Mesendoderm (in vitro differentiated cells): ENCODE results near the gene KDM1B.
"Not testable (repeated sequence)": the region's sequence is repeated elsewhere in the genome, so short reads cannot be mapped to it uniquely, and the experiment has no call there.

Experiments used
- DNase-seq: peaks from one replicate; pipeline ENCODE4 v3.0.0; 2013
- H2AK5ac ChIP-seq: 2 replicates; pipeline ENCODE4 v1.6.1; 2013; ENCODE audit warnings: low read length, inconsistent platforms
- H2BK120ac ChIP-seq: 2 replicates; pipeline ENCODE4 v1.6.1; 2013; ENCODE audit warnings: low read depth, mild to moderate bottlenecking, low read length, moderate library complexity, mixed read lengths
- H2BK15ac ChIP-seq: replicated peaks from 2 replicates; pipeline ENCODE4 v1.6.1; 2013; ENCODE audit warnings: low read depth, mild to moderate bottlenecking, moderate library complexity
- H2BK5ac ChIP-seq: 2 replicates; pipeline ENCODE4 v1.6.1; 2013; ENCODE audit warnings: low read length, inconsistent platforms
- H3K18ac ChIP-seq: 2 replicates; pipeline ENCODE4 v1.6.1; 2013; ENCODE audit warnings: mild to moderate bottlenecking, low read length, mixed read lengths
- H3K23ac ChIP-seq: one replicate; pipeline ENCODE4 v1.6.1; 2013; ENCODE audit warnings: low read length
- H3K27ac ChIP-seq: 2 replicates; pipeline ENCODE4 v1.5.1; 2013; ENCODE audit warnings: low read depth, mild to moderate bottlenecking, inconsistent platforms, low read length, moderate library complexity
- H3K27me3 ChIP-seq: 2 replicates; pipeline ENCODE4 v1.6.1; 2013; ENCODE audit warnings: low read length, control low read depth, mild to moderate bottlenecking, inconsistent platforms; ENCODE audit not compliant: insufficient read depth, poor library complexity
- H3K36me3 ChIP-seq: 2 replicates; pipeline ENCODE4 v1.6.1; 2013; ENCODE audit warnings: low read length, inconsistent platforms; ENCODE audit not compliant: control insufficient read depth, insufficient read depth
- H3K4ac ChIP-seq: one replicate; pipeline ENCODE4 v1.6.1; 2013; ENCODE audit warnings: low read depth, mild to moderate bottlenecking, low read length, moderate library complexity
- H3K4me1 ChIP-seq: 2 replicates; pipeline ENCODE4 v1.6.1; 2013; ENCODE audit warnings: low read depth, low read length, inconsistent platforms; ENCODE audit not compliant: control insufficient read depth
- H3K4me2 ChIP-seq: 2 replicates; pipeline ENCODE4 v1.6.1; 2013; ENCODE audit warnings: low read length
- H3K4me3 ChIP-seq: 2 replicates; pipeline ENCODE4 v1.5.1; 2013; ENCODE audit warnings: mild to moderate bottlenecking, low read length
- H3K56ac ChIP-seq: one replicate; pipeline ENCODE4 v1.6.1; 2013; ENCODE audit warnings: low read length
- H3K79me1 ChIP-seq: 2 replicates; pipeline ENCODE4 v1.6.1; 2013; ENCODE audit warnings: low read length, inconsistent platforms
- H3K79me2 ChIP-seq: 2 replicates; pipeline ENCODE4 v1.6.1; 2013; ENCODE audit warnings: mild to moderate bottlenecking, low read length; ENCODE audit not compliant: control insufficient read depth, insufficient read depth
- H3K9ac ChIP-seq: 2 replicates; pipeline ENCODE4 v1.6.1; 2013; ENCODE audit warnings: low read length, inconsistent platforms
- H4K5ac ChIP-seq: one replicate; pipeline ENCODE4 v1.6.1; 2013; ENCODE audit warnings: low read length
- H4K8ac ChIP-seq: one replicate; pipeline ENCODE4 v1.6.1; 2013; ENCODE audit warnings: low read depth, mild to moderate bottlenecking, control low read depth, low read length, moderate library complexity
- WGBS: extraction: QIAGEN DNeasy Blood & Tissue Kit; methylation state at CpG from one replicate; pipeline ENCODE4 v1.1.7; 2013; ENCODE audit warnings: low lambda C conversion rate, missing lambda C conversion rate; ENCODE audit not compliant: insufficient coverage; ENCODE audit errors: extremely low coverage; 5-methylcytosine and 5-hydroxymethylcytosine counted together

KDM1B gene

DNA sequence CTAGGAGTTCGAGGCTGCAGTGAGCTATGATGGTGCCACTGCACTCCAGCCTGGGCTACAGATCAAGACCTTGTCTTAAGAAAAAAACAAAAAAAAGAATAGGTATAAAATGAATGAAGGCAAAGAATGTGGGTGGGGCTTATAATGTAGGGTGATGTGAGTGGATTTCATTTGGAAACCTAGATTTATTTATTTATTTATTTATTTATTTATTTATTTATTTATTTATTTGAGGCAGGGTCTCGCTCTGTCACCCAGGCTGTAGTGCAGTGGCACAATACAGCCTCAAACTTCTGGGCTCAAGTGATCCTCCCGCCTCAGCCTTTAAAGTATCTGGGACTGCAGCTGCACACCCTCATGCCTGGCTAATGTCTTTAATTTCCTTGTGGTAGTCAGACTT lies 3.8 kb upstream of the KDM1B start:
- H4K8ac ChIP-seq, H3K4me1 ChIP-seq, H3K27ac ChIP-seq, H3K4me3 ChIP-seq, H3K27me3 ChIP-seq, H3K56ac ChIP-seq, H3K9ac ChIP-seq, H3K4me2 ChIP-seq, H3K36me3 ChIP-seq, H3K79me1 ChIP-seq, H3K79me2 ChIP-seq, DNase-seq, H2BK15ac ChIP-seq, H2BK120ac ChIP-seq, H3K23ac ChIP-seq, H2AK5ac ChIP-seq, H3K18ac ChIP-seq, H2BK5ac ChIP-seq, H3K4ac ChIP-seq, H4K5ac ChIP-seq: not testable (repeated sequence)
- no CpG with 5 or more reads among the region's 3 CpGs for WGBS

DNA sequence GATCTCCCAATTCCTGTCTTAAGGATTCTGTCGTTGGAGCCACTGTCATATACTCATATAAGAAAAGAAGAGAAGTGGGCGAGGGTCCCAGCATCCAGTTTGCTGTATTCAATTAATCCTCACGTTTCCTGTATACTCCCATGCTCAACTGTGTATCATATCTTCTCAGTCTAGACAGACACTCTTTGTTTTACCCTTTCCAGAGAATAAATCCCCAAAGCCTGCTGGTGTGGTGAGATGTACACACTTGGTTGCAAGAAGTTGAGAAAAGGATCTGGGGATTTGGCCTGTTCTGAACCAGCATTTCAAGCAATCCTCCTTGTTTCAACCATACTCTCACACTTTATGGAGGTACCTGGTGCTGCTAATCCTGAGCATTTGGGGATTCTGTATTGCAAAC lies 3.4 kb upstream of the KDM1B start:
- Histone ChIP-seq H3K36me3 (no peaks in the 10 kb centered on the region), H2BK120ac (no peak overlapping the region), H3K4me2 (no peak overlapping the region), H3K79me2 (no peaks in the 10 kb centered on the region), H4K8ac (peak overlapping the region; percentile 65), H3K27ac (no peak overlapping the region), H2AK5ac (no peak overlapping the region), H3K23ac (peak overlapping the region; percentile 69), H3K56ac (no peak overlapping the region), H3K4me3 (no peak overlapping the region), H2BK15ac (no peak overlapping the region), H3K4me1 (peaks cover 3% of the 10 kb centered on the region), H3K79me1 (no peaks in the 10 kb centered on the region), H3K18ac (no peak overlapping the region), H4K5ac (no peak overlapping the region), H3K4ac (no peak overlapping the region), H3K9ac (no peak overlapping the region), H3K27me3 (no peaks in the 10 kb centered on the region), H2BK5ac (no peak overlapping the region)
- no CpG with 5 or more reads among the region's 3 CpGs for WGBS
- DNase-seq = no peak

DNA sequence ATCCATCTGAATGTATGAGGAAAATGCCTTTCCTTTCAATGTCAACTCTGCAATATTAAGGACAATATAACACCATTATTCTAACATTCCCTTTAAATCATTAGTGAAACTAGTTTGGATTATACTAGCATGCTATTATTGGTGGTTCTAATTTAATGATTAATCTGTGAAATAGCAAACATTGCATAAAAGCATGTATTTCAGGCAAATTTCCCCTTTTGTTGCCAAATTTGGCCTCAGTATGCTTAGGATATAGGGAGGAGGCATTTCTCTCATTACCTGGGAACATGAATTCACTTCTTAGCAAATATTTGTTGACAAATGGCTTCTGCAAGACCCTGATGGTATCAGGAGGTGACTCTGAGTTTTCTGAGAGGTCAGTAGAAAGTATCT lies 1.9 kb upstream of the KDM1B start:
- no peak overlapping the region for H3K56ac ChIP-seq
- no peak overlapping the region for H3K4me3 ChIP-seq
- no peaks in the 10 kb centered on the region for H3K36me3 ChIP-seq
- H3K9ac ChIP-seq = no peak overlapping the region
- no peak overlapping the region for H3K23ac ChIP-seq
- no peak overlapping the region for H2AK5ac ChIP-seq
- no peak overlapping the region for H3K4me2 ChIP-seq
- no peaks in the 10 kb centered on the region for H3K79me1 ChIP-seq
- no peak overlapping the region for H4K5ac ChIP-seq
- peak overlapping the region; percentile 23 for H2BK120ac ChIP-seq
- peaks cover 3% of the 10 kb centered on the region for H3K4me1 ChIP-seq
- no peak overlapping the region for H2BK5ac ChIP-seq
- DNase-seq = no peak
- H3K27ac ChIP-seq = no peak overlapping the region
- H4K8ac ChIP-seq = no peak overlapping the region
- no peak overlapping the region for H3K18ac ChIP-seq
- H3K27me3 ChIP-seq = no peaks in the 10 kb centered on the region
- no peak overlapping the region for H2BK15ac ChIP-seq
- no peak overlapping the region for H3K4ac ChIP-seq
- no peaks in the 10 kb centered on the region for H3K79me2 ChIP-seq

DNA sequence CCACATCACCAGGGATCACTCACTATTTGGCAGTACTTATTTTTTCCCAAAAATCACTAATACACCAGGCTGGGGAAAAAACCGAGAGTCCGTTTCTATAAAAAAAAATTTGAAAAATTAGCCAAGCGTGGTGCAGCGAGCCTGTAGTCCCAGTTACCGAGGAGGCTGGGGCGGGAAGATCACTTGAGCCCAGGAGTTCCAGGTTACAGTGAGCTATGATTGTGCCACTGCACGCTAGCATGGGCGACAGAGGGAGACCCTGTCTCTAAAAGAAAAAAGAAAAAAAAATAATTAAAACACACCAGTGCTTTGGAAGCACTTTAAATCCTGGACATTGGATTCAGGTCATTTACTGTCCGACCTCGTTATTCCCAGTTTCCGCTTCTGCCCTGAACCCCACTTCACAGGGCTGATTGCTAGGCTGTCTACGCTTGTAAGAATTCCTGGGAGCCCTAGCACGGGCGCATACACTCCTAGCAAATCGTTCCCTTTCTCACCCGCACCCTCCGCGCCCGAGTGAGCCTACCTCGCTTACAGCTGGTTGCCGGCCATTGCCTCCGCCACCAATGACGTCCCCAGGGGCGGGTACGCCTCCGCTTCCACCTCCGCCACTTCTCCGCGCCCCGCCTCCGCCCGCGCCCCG lies 594 bp upstream of the KDM1B start, which contains the start of gene TPMT:
Gene TPMT (minus strand): TSS at position 571 of the 643 bp plus-strand sequence. CDS start 5,950 bp downstream, outside the sequence.
- Histone ChIP-seq H3K18ac (peak within 1 kb of the TSS; percentile 98), H3K4me2 (peak within 1 kb of the TSS; percentile 79), H2BK120ac (peak within 1 kb of the TSS; percentile 39), H4K8ac (no peak within 1 kb of the TSS), H4K5ac (no peak within 1 kb of the TSS), H3K36me3 (no peaks in the 10 kb centered on the region), H3K4ac (peak within 1 kb of the TSS; percentile 46), H3K79me2 (no peaks in the 10 kb centered on the region), H2BK5ac (peak within 1 kb of the TSS; percentile 46), H3K56ac (peak within 1 kb of the TSS; percentile 94), H3K27ac (peak within 1 kb of the TSS; percentile 83), H3K4me1 (peaks cover 3% of the 10 kb centered on the region), H2BK15ac (no peak within 1 kb of the TSS), H3K4me3 (peak within 1 kb of the TSS; percentile 97), H3K9ac (peak within 1 kb of the TSS; percentile 92), H2AK5ac (no peak within 1 kb of the TSS), H3K27me3 (no peaks in the 10 kb centered on the region), H3K79me1 (no peaks in the 10 kb centered on the region), H3K23ac (no peak within 1 kb of the TSS)
- no CpG with 5 or more reads among the region's 34 CpGs for WGBS
- no peak for DNase-seq

DNA sequence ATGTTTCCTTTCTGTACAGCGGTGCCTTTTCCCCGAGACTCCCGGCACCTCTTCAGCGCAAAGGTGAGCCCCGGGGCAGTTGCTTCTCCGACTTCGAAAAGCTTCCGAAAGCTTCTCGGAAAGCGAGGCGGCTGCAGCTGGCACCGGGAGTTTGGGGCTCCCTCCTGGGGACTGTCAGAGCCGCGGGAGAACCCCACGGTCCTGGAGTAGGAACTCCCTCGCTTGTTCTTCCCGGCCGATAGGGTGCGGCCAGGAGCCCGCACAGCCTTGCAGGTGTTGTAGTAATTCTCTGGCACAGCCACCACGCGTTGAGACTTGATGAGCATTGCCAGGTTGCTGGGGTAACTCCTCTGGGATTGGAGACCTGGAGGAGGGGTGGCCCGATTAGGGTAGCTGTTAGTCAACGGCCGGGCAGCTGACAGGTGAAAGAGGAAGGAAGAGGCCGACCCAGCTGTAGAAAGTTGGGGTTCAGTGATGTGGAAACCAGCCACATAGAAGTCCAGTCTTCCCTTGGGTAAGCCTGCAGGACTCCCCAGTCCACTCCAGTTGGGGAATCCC lies 721 bp downstream of the KDM1B start:
- Histone ChIP-seq H3K4me3 (peak overlapping the region; percentile 85), H3K79me1 (no peaks in the 10 kb centered on the region), H3K27ac (no peak overlapping the region), H4K5ac (no peak overlapping the region), H3K9ac (peak overlapping the region; percentile 85), H3K79me2 (no peaks in the 10 kb centered on the region), H3K4ac (no peak overlapping the region), H2BK120ac (no peak overlapping the region), H4K8ac (no peak overlapping the region), H3K4me1 (peaks cover 3% of the 10 kb centered on the region), H3K23ac (no peak overlapping the region), H3K18ac (peak overlapping the region; percentile 35), H3K56ac (peak overlapping the region; percentile 94), H2BK15ac (no peak overlapping the region), H3K4me2 (peak overlapping the region; percentile 71), H2AK5ac (no peak overlapping the region), H3K27me3 (no peaks in the 10 kb centered on the region), H3K36me3 (no peaks in the 10 kb centered on the region), H2BK5ac (no peak overlapping the region)
- DNase-seq = peak; percentile 90
- no CpG with 5 or more reads among the region's 26 CpGs for WGBS

DNA sequence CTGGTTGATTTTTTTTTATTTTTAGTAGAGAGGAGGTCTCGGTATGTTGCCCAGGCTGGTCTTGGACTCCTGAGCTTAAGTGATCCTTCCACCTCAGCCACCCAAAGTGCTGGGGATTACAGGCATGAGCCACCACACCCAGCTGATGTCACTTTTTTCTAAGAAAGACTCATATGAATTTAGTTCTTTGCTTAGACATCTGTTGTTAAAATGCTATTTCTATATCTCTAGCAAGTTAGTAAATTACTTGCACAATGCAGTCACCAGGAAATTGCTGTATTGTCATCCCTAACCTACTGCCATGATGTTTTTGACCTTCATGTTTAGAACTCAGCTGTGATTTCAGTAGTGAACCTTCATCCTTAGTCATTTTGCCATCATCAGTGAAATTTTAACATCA lies 5.7 kb downstream of the KDM1B start:
- DNase-seq = no peak
- H3K4me3 ChIP-seq = no peak overlapping the region
- H3K18ac ChIP-seq = no peak overlapping the region

More for the DNA sequence above, 5.7 kb downstream of the KDM1B start:
- Histone ChIP-seq H3K79me2 (no peaks in the 10 kb centered on the region), H2BK15ac (no peak overlapping the region), H3K56ac (no peak overlapping the region), H3K36me3 (peaks cover 3% of the 10 kb centered on the region), H3K27me3 (no peaks in the 10 kb centered on the region), H3K4me1 (no peaks in the 10 kb centered on the region), H4K5ac (no peak overlapping the region), H3K27ac (no peak overlapping the region), H3K4ac (no peak overlapping the region), H2BK5ac (no peak overlapping the region), H3K23ac (no peak overlapping the region), H2BK120ac (no peak overlapping the region), H3K79me1 (no peaks in the 10 kb centered on the region), H4K8ac (no peak overlapping the region), H2AK5ac (no peak overlapping the region), H3K4me2 (no peak overlapping the region), H3K9ac (no peak overlapping the region)
- no CpG with 5 or more reads among the region's 1 CpG for WGBS
